Renal cortex interstitium (tissue), 11 donors: Measurements from ENCODE around the gene OPCML. TPM values are rescaled to one million over a fixed set of nuclear protein-coding genes. Genes with fewer than 3 reads are reported as not detected.

ENCODE experiments used
- DNase-seq, 11 donors: peaks; one replicate each; pipeline ENCODE4 v3.0.0-alpha.2; 2013; ENCODE audit warnings: low read depth in 9 of 11, low spot score in 4 of 11; ENCODE audit errors: extremely low read depth in 1 of 11
- polyA plus RNA-seq, 3 donors: library from polyadenylated mRNA; unstranded; fragments of 120-200 nt; gene quantifications; one replicate each; pipeline ENCODE4 v1.2.1, GENCODE V29; 2013; ENCODE audit not compliant: insufficient read length in 3 of 3

OPCML gene
- polyA plus RNA-seq, 3 donors = 13.2 to 15.8 (median 15.2) TPM

- DNase-seq = no peak
Measured at GRCh38 chr11:132636523-132636922, 895.8 kb downstream of the OPCML start.

DNA sequence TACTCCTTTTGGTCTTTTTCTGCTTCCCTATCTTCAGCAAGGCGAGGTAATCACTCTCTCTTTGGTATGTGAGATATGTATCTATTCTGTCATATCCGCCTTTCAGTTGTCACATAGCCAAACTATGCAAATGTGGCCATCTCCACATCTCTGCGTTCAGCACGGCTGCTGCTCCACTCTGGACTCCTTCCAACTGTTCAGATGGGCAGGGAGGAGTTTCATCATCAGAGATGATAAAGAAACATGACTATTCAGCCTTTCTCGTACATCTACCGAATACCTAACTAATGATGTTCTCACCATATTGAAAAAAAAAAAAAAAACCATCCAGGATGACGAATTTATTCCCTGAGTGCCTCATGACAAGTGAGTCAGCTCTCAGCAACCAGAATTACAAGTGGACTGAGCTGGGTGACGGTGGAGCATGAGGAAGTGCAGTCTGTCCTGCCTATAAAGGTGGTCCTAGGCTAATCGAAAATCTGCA, 899.6 kb downstream of the OPCML start:
- no peak for DNase-seq

- no peak for DNase-seq
Measured at GRCh38 chr11:132631989-132632388, 900.3 kb downstream of the OPCML start.

GRCh38 chr11:132627981-132628380, 904.3 kb downstream of the OPCML start:
- no peak for DNase-seq

- DNase-seq = no peak
Measured at GRCh38 chr11:132626446-132626845, 905.9 kb downstream of the OPCML start.

GRCh38 chr11:132623511-132623910, 908.8 kb downstream of the OPCML start:
- DNase-seq = no peak

GRCh38 chr11:132621976-132622580, 910.2 kb downstream of the OPCML start:
- DNase-seq = no peak

- no peak for DNase-seq
Measured at GRCh38 chr11:132620423-132620822, 911.9 kb downstream of the OPCML start.

- no peak for DNase-seq
Measured at GRCh38 chr11:132610791-132611190, 921.5 kb downstream of the OPCML start.

GRCh38 chr11:132610216-132610615, 922.1 kb downstream of the OPCML start:
- DNase-seq = no peak

- DNase-seq = no peak
Measured at GRCh38 chr11:132607575-132607974, 924.7 kb downstream of the OPCML start.

GRCh38 chr11:132605825-132606570, 926.3 kb downstream of the OPCML start:
- no peak for DNase-seq

- DNase-seq = peak in 3 of 11 donors; percentile 5 to 50 (median 24)
Measured at GRCh38 chr11:132604431-132604830, 927.9 kb downstream of the OPCML start.

DNA sequence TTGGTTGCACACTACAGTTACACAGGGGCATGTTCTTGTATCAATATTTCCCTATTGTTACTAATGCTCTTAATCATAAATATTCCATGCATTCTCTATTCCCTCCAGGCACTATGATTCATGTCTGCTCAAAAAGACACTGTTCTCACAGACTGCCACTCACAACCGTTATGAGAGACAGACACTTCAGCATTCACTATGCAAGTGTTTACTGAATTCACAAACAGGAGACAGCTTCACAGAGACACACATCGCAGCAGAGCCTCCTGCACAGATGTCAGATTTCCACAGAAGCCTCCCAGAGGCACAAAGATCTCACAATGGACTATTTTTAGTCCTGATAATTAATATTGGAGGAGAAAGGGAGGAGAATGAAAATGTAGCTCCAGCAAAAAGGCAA, 930.4 kb downstream of the OPCML start:
- DNase-seq = no peak

DNA sequence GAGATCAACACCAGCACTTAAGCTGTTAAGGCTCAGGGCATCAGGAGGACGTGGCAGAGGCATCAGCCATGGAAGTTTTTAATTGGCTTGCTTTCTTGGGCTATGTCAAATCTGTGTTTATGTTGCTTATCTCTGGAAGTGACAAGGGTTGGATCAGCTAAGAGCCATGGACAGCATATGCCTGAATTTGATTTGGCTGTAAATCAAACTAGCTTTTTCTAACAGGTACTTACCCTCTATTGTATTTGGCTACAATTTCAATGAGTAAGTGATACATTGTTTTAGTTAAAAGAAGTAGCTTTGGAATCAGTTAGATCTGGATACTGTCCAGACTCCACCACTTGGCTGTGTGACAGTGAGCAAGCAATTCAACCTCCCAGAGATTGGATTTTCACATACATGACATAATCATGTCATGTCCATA, 936.6 kb downstream of the OPCML start:
- DNase-seq = no peak

- DNase-seq = no peak
Measured at GRCh38 chr11:132595246-132595645, 937.1 kb downstream of the OPCML start.

GRCh38 chr11:132590986-132591385, 941.3 kb downstream of the OPCML start:
- DNase-seq = no peak

DNA sequence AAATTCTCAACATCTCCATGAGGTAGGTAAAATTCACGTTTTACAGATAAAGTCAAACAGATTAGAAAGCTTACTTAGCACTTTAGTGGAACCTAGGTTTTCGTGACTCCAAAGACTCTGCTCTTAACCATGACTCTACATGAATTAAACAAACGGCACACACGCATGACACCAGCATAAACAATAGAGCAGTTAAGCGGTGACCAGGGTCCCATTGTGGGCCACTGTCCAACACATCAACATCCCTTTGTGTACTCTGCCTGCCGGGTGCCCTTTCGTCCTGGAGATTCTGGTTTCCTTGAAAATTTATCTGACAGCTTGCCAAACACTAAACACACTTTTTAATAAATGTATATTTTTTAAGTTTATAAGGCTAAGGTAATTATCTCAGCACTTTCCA, 941.7 kb downstream of the OPCML start:
- peak in 2 of 11 donors; percentile 7 to 14 for DNase-seq

- peak in 1 of 11 donors; percentile 15 for DNase-seq
Measured at GRCh38 chr11:132589791-132590190, 942.5 kb downstream of the OPCML start.

GRCh38 chr11:132588366-132588765, 943.9 kb downstream of the OPCML start:
- no peak for DNase-seq

GRCh38 chr11:132587716-132588115, 944.6 kb downstream of the OPCML start:
- DNase-seq = no peak
